SKM-1 (cell line): ENCODE measurements around the gene RCSD1.

Source experiments
- DNase-seq: peaks from one replicate; lab custom pipeline; 2025; ENCODE audit not compliant: unreplicated experiment; lab: John Stamatoyannopoulos, UW

RCSD1 gene

DNA sequence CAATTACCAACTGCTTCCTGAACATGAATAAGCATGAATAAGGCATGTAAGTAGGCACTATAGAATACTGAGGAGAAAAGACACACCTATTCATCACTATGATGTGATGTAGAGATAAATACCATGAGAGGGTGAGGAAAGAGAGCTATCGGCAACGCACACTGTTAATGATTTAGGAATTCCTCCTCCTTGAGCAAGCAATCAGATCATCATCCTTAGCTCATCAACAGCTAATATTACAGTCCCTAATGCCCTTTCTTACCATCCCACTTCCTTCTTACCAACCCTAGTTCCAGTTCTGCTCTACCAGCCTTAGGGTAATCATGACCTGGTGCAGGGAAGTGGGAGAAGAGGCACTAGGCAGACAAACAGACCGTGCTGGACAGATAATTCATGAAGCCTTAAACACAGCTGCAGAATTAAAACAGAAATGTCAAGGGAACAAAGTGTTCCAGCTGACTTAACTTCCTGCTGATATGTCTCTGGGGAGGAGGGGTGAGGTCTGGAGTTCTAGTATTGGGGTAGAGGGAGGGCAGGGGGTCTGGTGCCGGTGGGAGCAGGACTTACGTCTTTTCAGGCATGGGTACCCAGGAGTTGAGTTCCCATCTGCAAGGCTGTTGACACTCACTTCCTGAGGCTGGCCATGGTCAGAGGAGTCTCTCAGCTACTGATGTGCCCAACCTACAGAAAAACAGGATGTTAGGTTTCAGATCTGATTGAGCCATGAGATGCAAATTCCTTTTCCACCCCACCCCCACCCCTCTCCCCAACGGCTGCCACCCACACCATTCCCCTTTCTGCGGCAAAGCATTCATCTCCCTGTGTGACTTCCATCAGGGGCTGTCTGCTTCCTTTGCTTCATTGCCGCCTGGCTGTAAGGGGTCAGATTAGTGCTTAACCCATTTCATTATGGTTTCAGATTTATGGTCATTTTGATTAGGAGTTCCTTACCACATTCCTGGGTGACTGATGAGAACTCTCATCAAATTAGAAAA, 12.6 kb upstream of the RCSD1 start:
- DNase-seq = peak; percentile 97

- DNase-seq = no peak
Observed at GRCh38 chr1:167618366-167618765, 11.7 kb upstream of the RCSD1 start.

DNA sequence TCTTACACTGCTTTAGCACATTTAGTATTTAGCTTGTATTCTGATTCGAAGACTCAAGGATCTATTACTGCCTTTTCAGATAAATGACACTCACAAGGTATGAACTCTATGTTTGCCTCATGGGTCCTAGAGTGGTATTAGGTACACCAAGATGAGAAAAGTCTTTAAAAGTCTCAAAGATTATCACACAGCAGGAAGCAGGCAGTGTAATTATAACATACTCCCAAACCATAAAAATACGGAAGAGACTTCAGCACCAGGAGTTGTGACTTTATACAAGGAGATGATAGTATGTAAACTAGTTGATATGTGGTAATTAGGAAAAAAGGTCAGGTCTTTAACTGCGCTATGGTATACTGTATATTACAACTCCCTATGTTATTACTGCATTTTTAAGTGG, 11.2 kb upstream of the RCSD1 start:
- DNase-seq = no peak

DNA sequence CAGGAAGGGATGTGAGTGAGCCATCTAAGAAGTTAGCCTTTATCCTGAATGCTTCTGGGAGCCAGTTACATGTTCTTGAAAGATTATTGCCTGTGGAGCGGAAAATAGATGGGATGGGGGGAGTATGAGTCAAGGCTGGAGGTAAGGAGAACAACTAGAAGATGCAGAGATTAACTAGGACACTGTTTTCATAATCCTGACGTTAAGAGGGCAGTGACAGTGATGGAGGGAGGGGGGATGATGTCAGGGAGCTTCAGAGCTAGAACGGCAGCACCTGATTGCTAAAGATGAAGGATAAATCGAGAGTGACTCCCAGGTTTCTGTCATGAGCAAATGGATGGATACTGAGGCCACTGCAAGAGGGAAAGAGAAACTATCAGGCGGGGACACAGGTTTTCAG, 10.0 kb upstream of the RCSD1 start:
- no peak for DNase-seq

DNA sequence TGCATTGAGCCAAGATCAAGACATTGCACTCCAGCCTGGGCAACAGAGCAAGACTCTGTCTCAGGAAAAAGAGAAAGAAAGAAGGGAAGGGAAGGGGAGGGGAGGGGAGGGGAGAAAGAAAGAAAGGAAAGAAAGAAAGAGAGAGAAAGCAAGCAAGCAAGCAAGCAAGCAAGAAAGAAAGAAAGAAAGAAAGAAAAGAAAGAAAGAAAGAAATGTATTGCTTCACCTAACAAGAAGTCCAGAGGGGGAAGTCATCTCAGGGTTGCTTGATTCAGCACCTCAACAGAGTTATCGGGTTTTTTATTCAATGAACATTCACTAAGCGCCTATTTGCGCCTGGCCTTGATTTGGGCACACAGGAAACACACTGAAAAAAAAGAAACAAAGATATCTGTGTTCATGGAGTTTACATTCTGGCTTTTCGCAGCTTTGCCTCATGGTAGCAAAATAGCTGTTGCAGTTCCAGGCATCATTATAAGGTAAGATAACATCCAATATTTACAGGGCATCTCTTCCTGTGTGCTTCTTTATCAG, 8.2 kb upstream of the RCSD1 start:
- DNase-seq = no peak

DNA sequence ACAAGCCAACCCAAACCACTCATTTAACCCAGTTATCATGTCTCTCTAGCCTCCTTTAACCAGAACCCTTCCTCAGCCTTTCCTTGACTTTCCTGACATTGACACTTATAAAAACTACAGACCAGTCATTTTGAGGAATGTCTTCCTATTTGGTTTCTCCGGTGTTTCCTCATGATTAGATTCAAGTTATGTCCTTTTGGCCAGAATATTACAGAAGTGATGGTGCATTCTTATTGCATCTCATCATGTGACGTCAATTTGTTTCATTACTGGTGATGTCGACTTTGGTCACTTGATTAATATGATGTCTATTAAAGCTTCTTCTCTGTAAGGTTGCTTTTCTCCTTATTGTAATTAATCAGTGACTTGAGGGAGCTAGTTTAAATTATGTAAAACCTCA, 6.1 kb upstream of the RCSD1 start:
- DNase-seq = no peak

- DNase-seq = no peak
Observed at GRCh38 chr1:167625040-167625823, 4.8 kb upstream of the RCSD1 start.

GRCh38 chr1:167627615-167627864, 2.5 kb upstream of the RCSD1 start:
- DNase-seq = peak; percentile 73

DNA sequence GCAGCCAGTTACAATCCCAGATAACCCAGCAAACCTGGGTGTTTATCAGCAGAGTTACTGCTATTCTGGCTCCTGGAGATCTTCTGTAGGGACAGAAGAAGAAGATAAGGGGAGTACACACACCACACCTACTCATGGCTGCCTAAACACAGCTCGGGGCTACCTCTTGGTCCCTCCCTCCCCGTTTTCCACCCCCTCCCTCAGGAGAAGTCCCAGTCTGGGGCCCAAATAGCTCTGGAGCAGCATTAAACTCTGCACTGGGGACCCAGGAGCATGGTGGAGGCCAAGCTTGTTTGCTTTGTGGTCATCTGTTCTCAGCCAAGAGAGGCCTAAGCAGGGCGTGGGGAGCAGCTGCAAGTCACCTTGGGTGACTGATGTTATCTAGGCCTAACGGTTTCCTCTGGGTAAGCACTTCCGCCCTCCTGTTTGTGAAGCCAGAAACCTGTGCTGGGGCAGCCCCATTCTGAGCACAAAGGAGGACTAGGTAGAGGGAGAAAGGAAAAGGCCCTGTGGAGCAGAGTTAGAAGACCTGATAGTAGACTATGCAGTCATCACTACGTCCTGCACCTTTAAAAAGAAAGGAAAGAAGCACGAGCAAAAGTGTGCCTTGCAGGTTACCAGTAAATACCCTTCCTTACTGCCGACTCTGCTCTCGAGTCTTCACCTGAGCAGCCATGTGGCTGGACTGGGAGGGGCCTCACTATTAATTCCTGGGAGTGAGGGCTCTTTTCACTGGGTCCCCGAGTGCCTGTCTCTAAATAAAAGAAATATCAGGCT, 2.0 kb upstream of the RCSD1 start:
- peak; percentile 91 for DNase-seq

DNA sequence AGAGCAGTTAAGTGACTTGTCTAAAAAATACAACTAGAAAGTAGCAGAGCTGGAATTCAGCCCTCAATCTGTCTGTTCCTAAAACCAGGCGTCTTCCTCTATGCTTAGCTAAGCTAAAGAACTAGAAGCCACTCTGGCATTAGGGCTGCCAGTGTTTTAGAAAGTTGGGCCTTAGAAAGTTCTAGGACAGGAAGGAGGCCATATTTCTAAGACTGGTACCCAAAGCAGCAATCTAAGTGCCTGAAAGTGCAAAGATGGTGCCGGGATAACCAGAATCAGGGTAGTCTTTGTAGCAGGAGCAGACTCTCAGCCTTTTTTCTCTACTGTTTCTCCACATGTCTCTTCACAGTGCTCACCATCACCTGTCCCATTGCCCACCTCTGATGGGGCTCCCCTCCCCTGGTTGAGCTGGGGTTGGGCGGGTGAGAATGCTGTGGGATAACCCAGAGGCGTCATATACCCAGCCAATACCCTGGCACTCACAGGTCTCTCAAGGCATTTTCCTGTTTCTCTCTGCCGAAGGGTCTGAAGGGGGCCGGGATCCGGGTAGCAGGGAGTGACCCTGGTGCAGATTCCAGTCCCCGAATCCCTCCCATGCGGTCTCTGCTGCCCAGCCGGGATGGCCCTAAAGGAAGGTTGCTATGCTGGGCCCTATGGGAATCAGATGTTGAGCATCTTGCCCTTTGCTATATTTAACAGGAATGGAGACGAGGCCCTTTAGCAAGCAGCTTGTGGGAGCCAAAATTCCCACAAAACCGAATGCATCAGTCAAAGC, 1.1 kb upstream of the RCSD1 start:
- no peak for DNase-seq

DNA sequence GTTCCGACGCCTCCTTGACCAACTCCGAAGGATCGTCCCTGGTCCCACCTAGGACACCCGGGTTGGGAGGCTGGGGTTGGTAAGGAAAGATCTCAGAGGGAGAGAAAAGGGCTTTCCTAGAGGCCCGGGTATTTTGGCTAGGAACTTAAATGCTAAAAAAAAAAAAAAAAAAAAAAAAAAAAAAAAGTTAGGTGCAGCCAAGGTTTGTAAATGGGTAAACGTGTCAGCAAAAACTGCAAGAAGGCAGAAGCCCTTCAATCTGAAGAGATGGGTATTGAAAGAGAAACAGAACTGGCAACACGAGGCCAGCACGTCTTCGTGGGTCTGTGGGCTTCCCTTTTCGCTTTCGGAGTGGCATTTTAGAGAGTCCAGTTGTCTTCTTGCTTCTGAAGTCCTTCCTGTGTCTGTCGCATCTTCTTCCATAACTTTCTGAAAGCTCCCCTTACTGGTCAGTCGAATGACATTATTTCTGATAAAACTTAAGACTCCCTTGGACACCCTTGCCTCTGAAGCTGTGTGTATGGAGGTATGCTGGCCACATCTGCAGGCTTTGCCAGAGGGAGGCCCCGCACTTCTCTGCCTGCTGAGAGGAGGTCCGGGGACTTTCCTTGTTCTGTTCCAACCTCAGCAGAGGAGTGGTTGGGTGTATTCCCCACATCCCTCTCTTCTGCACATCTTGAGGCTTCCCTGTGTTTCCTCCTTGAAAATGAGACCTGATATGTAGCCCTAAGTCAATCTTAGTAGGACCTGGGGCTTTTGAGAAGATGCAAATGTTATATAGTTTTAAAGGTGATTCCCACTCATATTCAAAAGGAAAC, 745 bp downstream of the RCSD1 start:
- no peak for DNase-seq

- DNase-seq = no peak
Observed at GRCh38 chr1:167631386-167631935, 1.4 kb downstream of the RCSD1 start.

DNA sequence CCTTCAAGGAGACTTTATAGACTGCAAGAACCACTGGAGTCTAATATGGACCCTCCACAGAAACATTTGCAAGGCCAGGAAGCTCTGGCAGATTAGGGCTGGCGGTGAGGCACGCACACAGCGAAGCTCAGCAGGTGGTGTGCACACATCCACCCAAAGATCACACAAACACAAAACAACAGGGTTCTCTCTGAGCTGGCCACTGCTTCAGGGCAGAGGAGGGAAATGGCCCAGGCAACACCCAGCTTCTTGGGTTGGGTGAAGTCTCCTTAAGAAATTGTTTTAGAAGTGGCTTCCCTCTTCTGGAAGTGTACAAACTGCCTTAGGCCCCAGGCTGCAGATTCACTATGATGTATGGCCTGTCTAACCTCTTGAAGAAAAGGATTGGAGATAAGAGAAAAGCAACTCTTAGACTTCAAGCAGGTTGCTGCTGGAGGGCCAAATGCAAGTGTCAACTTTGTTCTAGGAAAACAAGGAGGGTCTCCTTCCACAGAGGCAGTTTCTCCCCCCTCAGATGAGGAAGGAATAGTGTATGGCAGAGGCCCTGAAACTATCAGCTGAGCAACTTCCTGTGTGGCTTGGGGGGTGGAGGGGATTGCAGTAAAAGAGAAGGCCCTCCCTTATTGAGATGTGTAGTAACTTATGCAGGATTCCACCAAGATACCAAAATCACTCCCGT, 2.0 kb downstream of the RCSD1 start:
- peak; percentile 90 for DNase-seq

DNA sequence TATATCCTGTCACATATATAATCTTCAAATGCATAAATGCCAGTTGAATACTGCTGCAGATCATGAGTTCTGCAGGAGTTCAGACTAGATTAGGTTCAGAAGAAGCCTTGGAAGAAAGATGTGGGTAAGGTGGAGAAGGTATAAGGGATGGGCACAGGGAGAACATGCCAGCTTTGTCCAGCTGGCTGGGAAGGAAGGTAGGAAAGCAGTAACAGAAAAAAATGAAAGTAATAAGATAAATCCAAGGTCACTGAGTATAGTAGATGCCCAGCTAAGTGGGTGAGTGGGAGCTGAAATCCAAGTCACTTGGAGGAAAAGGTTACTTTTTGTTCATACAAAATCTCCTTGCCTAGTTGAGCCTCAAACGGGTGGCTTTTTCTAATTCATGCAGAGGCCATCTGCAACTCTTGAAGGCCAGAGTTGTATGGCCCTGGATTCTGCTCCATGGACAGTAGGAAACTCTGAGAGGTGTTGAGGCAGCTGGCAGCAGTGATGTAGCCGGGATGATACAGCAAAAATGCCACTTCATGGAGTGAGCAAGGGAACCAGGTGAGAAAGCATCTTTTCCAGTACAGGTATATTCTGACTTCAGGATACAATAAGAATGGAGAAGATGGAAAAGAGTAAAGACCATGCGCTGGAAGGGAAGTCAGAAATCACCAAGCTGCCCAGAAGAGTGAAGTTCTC, 3.4 kb downstream of the RCSD1 start:
- no peak for DNase-seq

- no peak for DNase-seq
Observed at GRCh38 chr1:167634435-167634834, 4.4 kb downstream of the RCSD1 start.

DNA sequence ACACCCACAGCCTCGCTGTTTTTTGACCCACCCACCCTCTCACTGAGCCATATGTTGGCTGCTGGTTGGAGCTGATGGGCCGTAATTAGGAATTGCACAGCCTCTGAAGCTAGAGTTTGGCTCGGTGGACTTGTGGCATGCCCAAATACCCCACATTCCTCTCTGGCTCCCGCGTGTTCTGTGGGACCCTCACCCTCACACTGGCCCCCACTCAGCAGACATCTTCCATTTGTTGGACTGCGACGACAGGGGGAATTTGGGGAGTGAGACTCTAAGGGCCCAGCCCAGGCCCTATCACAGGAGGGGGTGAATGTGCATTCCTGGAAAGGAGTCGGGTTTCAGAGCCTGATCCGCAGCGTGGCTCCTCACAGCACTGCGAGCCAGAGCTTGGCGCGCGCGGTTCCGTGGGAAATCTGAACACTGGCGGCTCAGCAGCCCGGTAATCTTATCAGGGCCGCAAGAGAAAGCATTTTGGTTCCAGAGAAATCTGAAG, 5.2 kb downstream of the RCSD1 start:
- no peak for DNase-seq

- DNase-seq = no peak
Observed at GRCh38 chr1:167635941-167636340, 5.9 kb downstream of the RCSD1 start.

DNA sequence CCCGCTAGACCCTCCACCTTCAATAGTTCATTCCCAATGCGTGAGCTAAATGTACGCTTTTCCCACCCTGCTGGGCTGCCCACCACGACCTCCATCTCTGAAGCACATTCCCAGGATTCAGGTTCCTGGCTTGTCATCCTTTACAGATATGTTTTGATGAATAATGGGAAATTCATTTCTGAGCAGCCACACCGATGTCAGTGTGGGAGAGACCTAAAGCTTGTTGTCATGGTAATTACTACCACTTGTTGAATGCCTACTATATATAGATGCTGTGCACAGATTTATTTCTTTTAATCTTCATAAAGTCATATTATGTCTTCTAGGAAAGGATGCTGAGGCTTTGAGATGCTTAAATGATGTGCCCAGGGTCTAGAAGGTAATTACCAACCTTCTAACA, 8.0 kb downstream of the RCSD1 start:
- DNase-seq = no peak
